Measurements from ENCODE around the gene ARSK.

- TF ChIP-seq CTCF (IDR thresholded peaks at IDR 0.05; ENCODE audit: low read length) (no peak), EZH2 (IDR thresholded peaks at IDR 0.05; ENCODE audit: borderline replicate concordance, low read length) (no peak)
Measured at GRCh38 chr5:95581576-95581975, 26.7 kb downstream of the ARSK start.

All from OCI-LY1 (cell line).